Osteoblast (primary cell): Measurements from ENCODE around the gene ZNF22. TPM values are rescaled to one million over a fixed set of nuclear protein-coding genes. Genes with fewer than 3 reads are reported as not detected.

Experiments
- total RNA-seq: library from RNA; depleted of rRNA; stranded (reverse); fragments of >200 nt; gene quantifications from 2 replicates; pipeline ENCODE4 v1.2.3, GENCODE V29; 2012

The ZNF22 gene
- total RNA-seq, 1 donor: 13.8 TPM

Other genes with a start within 250 kb of the ZNF22 start
- not detected in 2 replicates for gene TMEM72, start 89.6 kb upstream of the ZNF22 start, total RNA-seq
- 2.9 and 4.0 TPM in 2 replicates for gene RASSF4, start 41.1 kb upstream of the ZNF22 start, total RNA-seq
- 43.6 and 87.6 TPM in 2 replicates for gene DEPP1, start 22.1 kb upstream of the ZNF22 start, total RNA-seq